A549 (cell line): ENCODE measurements around the gene CENPX. TPM values are rescaled to one million over a fixed set of nuclear protein-coding genes. Genes with fewer than 3 reads are reported as not detected.

Experiments used
- ATAC-seq, 2 experiments: fragments of 200-7000 bp in 1 of 2; fragments of >200 bp in 1 of 2; cut with Nextera tagmentation in 1 of 2; cut with Tn5 transposase in 1 of 2; 3 replicates each; pipeline versions ENCODE4 v1.8.0 to v1.9.1; 2018 to 2020; ENCODE audit warnings: mild to moderate bottlenecking in 1 of 2, moderate library complexity in 1 of 2
- CTCF ChIA-PET: fragments of 300-600 bp; sonication (Branson Sonifier 250); formaldehyde crosslinking; extraction: SDS; loops from one replicate; lab custom pipeline; 2021; ENCODE audit warnings: antibody characterized with exemption, inconsistent platforms; lab: Yijun Ruan, JAX
- POLR2A ChIA-PET: fragments of 350-600 bp; formaldehyde crosslinking; extraction: SDS; loops from one replicate; lab custom pipeline; 2021; ENCODE audit warnings: antibody characterized with exemption, inconsistent platforms; lab: Yijun Ruan, JAX
- DNase-seq, 2 experiments: peaks; one replicate each; pipeline versions ENCODE4 v3.0.0 to v3.0.0-alpha.2; 2011 to 2016; ENCODE audit warnings: low read depth in 1 of 2, low spot score in 1 of 2
- FAIRE-seq: peaks from 2 replicates; lab custom pipeline; 2011; peaks lifted over from hg19 to GRCh38; lab: Jason Lieb, UNC
- H3K27ac ChIP-seq, 2 experiments: fragments of >200 bp; sonication (Bioruptor Twin); formaldehyde crosslinking; 3 replicates each; pipeline ENCODE4 v1.5.1; 2016 to 2017
- H3K4me1 ChIP-seq: fragments of >200 bp; sonication (Bioruptor Twin); formaldehyde crosslinking; 3 replicates; pipeline ENCODE4 v1.6.1; 2016
- H3K4me2 ChIP-seq: fragments of >200 bp; sonication (Bioruptor Twin); formaldehyde crosslinking; 3 replicates; pipeline ENCODE4 v1.6.1; 2016
- H3K4me3 ChIP-seq: fragments of >200 bp; sonication (Bioruptor Twin); formaldehyde crosslinking; 3 replicates; pipeline ENCODE4 v1.5.1; 2016
- H3K9me3 ChIP-seq: fragments of >200 bp; sonication (Bioruptor Twin); formaldehyde crosslinking; 3 replicates; pipeline ENCODE4 v1.6.1; 2016
- ATOH8 ChIP-seq: fragments of 250-450 bp; sonication (Bioruptor Pico); IDR thresholded peaks from 2 replicates; pipeline ENCODE4 v1.5.0; 2020; ENCODE audit warnings: low read depth, mild to moderate bottlenecking, moderate library complexity
- CBX2 ChIP-seq: fragments of 200-600 bp; sonication (generic); IDR thresholded peaks from 2 replicates; pipeline ENCODE4 v1.6.1; 2016; ENCODE audit warnings: low read depth, mild to moderate bottlenecking, borderline replicate concordance
- CEBPB ChIP-seq, 2 experiments: fragments of >200 bp in 1 of 2; sonication (Bioruptor Twin) in 1 of 2; formaldehyde crosslinking in 1 of 2; IDR thresholded peaks; 2 replicates each; pipeline ENCODE4 v1.6.1; 2012 to 2016
- E2F6 ChIP-seq: IDR thresholded peaks from 2 replicates; pipeline ENCODE4 v1.6.1; 2012; ENCODE audit warnings: low read depth, borderline replicate concordance
- EHF ChIP-seq: fragments of 250-450 bp; sonication (Bioruptor Pico); IDR thresholded peaks from 2 replicates; pipeline ENCODE4 v1.5.0; 2020; ENCODE audit warnings: mild to moderate bottlenecking
- EHMT2 ChIP-seq: fragments of 200-600 bp; sonication (generic); IDR thresholded peaks from 2 replicates; pipeline ENCODE4 v1.6.1; 2016; ENCODE audit warnings: antibody characterized with exemption, low read depth, mild to moderate bottlenecking, moderate library complexity
- GATA3 ChIP-seq: IDR thresholded peaks from 2 replicates; pipeline ENCODE4 v1.6.1; 2012; ENCODE audit warnings: borderline replicate concordance
- HDAC2 ChIP-seq: fragments of 200-600 bp; sonication (generic); IDR thresholded peaks from 2 replicates; pipeline ENCODE4 v1.6.1; 2016
- HES2 ChIP-seq: fragments of >200 bp; sonication (Bioruptor Twin); formaldehyde crosslinking; IDR thresholded peaks from 2 replicates; pipeline ENCODE4 v1.6.1; 2016
- HEYL ChIP-seq: fragments of 250-450 bp; sonication (Bioruptor Pico); IDR thresholded peaks from 2 replicates; pipeline ENCODE4 v1.8.0; 2021; ENCODE audit warnings: mild to moderate bottlenecking, moderate library complexity
- HOXB13 ChIP-seq: fragments of 250-450 bp; sonication (Bioruptor Pico); IDR thresholded peaks from 2 replicates; pipeline ENCODE4 v1.5.0; 2020; ENCODE audit warnings: low read depth, mild to moderate bottlenecking, moderate library complexity
- JUN ChIP-seq, 2 experiments: fragments of >200 bp; sonication (Bioruptor Twin); formaldehyde crosslinking; IDR thresholded peaks; 2 replicates in 1 of 2; 3 replicates in 1 of 2; pipeline ENCODE4 v1.6.1; 2016 to 2017
- JUNB ChIP-seq: fragments of >200 bp; sonication (Bioruptor Twin); formaldehyde crosslinking; IDR thresholded peaks from 2 replicates; pipeline ENCODE4 v1.6.1; 2016
- MYC ChIP-seq: IDR thresholded peaks from 2 replicates; pipeline ENCODE4 v1.6.1; 2012; ENCODE audit warnings: mild to moderate bottlenecking, inconsistent platforms, low read length, improper control_type of control experiment, borderline replicate concordance
- NPAS2 ChIP-seq: fragments of 250-450 bp; sonication (Bioruptor Pico); IDR thresholded peaks from 2 replicates; pipeline ENCODE4 v1.8.0; 2022; ENCODE audit warnings: mild to moderate bottlenecking, moderate library complexity, borderline replicate concordance
- PHF8 ChIP-seq: fragments of 200-600 bp; sonication (generic); IDR thresholded peaks from 2 replicates; pipeline ENCODE4 v1.6.1; 2016; ENCODE audit warnings: low read depth, mild to moderate bottlenecking, antibody characterized with exemption, moderate library complexity, borderline replicate concordance
- POLR2A ChIP-seq: IDR thresholded peaks from 2 replicates; pipeline ENCODE4 v1.6.1; 2012; ENCODE audit warnings: mild to moderate bottlenecking, low read length
- RAD21 ChIP-seq, 2 experiments: fragments of >200 bp in 1 of 2; sonication (Bioruptor Twin) in 1 of 2; formaldehyde crosslinking in 1 of 2; IDR thresholded peaks in 1 of 2; conservative IDR thresholded peaks in 1 of 2; 2 replicates in 1 of 2; 3 replicates in 1 of 2; pipeline ENCODE4 v1.6.1; 2012 to 2018; ENCODE audit warnings: inconsistent platforms in 1 of 2
- RNF2 ChIP-seq: fragments of 200-600 bp; sonication (generic); IDR thresholded peaks from 2 replicates; pipeline ENCODE4 v1.6.1; 2016; ENCODE audit warnings: low read depth, mild to moderate bottlenecking, antibody characterized with exemption, moderate library complexity, borderline replicate concordance
- SMC3 ChIP-seq: fragments of >200 bp; sonication (Bioruptor Twin); formaldehyde crosslinking; IDR thresholded peaks from 3 replicates; pipeline ENCODE4 v1.6.1; 2018; ENCODE audit warnings: inconsistent platforms
- SREBF2 ChIP-seq: fragments of 450-650 bp; IDR thresholded peaks from 2 replicates; pipeline ENCODE4 v1.6.1; 2014; ENCODE audit warnings: mild to moderate bottlenecking, moderate library complexity
- ZSCAN20 ChIP-seq: fragments of 250-450 bp; sonication (Bioruptor Pico); IDR thresholded peaks from 2 replicates; pipeline ENCODE4 v1.8.0; 2022; ENCODE audit warnings: mild to moderate bottlenecking, moderate library complexity
- WGBS: methylation state at CpG from one replicate; pipeline ENCODE4 v1.1.6; 2017; ENCODE audit errors: missing lambda C conversion rate; 5-methylcytosine and 5-hydroxymethylcytosine counted together
- polyA plus RNA-seq, 4 experiments: library from polyadenylated mRNA; depleted of rRNA in 3 of 4; stranded (reverse); fragments of >200 nt; fragmentation: RNase III in 1 of 4; extraction: RNeasy Plus Mini Kit Qiagen cat#74134 plus additional on column Dnase treatment in 1 of 4; gene quantifications; 2 replicates in 3 of 4; 3 replicates in 1 of 4; pipeline ENCODE4 v1.2.3, GENCODE V29; 2011 to 2017
- TF ChIP-seq, protein P1 (sequence below): fragments of >200 bp; sonication (Bioruptor Twin); formaldehyde crosslinking; IDR thresholded peaks from 3 replicates; pipeline ENCODE4 v1.6.1; 2016
- TF ChIP-seq, protein P2 (sequence below): fragments of >200 bp; sonication (Bioruptor Twin); formaldehyde crosslinking; IDR thresholded peaks from 3 replicates; pipeline ENCODE4 v1.5.1; 2016

CENPX gene
- polyA plus RNA-seq, 2 of the 4 experiments (the other 2 are of a cell fraction): 80.5 to 222 TPM

DNA sequence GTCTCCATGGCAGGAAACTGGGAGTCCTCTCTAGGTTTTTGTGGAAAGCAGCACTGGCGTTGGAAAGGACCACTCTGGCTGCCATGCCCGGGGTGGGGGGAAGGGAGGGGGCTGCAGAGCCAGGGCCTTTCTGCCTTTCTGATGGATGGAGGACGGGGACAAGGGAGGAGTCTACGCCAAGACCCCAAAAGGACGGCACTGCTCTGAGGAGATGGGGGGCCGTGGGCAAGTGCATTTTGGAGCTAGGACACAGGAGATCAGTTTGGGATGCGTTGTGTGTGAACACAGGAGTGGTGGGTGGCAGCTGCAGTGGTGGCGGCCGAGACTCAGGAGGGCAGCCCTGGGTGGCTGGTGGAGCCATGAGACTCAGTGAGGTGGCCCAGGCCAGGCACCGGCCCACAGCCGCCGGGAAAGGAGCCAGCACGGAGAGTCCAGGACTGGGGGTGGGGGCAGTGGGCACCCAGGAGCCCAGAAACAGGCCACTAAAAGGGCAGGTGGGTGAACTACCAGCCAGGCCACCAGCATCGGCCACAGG, 2.0 kb downstream of the CENPX start:
- Histone ChIP-seq H3K4me1 (peaks cover 41% of the 10 kb centered on the region), H3K4me3 (no peak overlapping the region), H3K27ac (peak overlapping the region in 1 of 2 experiments; percentile 92; a peak in 2 of 6 replicates), H3K4me2 (peak overlapping the region; percentile 87), H3K9me3 (no peaks in the 10 kb centered on the region)
- ChIA-PET CTCF (interaction anchor here (0.8 to 33.2 kb wide), 40 partner anchors 9 to 289 kb away, joined by 3 to 794 read pairs (median 5); partner anchors contain the start of genes ASPSCR1, DCXR, MAFG and MYADML2), POLR2A (interaction anchor here (1.4 to 3.9 kb wide), 4 partner anchors 17 to 78 kb away, joined by 3 to 38 read pairs (median 6); partner anchors contain the start of genes ASPSCR1 and DCXR)
- no peak for FAIRE-seq
- DNase-seq: no peak
- TF ChIP-seq MYC: no peak
- TF ChIP-seq NPAS2 (CRISPR knock-in tag): no peak
- no peak for TF ChIP-seq E2F6
- TF ChIP-seq HEYL (CRISPR knock-in tag): no peak
- no peak for TF ChIP-seq SREBF2
- TF ChIP-seq ZSCAN20: no peak
- TF ChIP-seq HDAC2: no peak
- TF ChIP-seq ATOH8: no peak
- no peak for TF ChIP-seq RNF2
- WGBS: 85% methylated on average over 11 of the region's 14 CpGs
- no peak for ATAC-seq

DNA sequence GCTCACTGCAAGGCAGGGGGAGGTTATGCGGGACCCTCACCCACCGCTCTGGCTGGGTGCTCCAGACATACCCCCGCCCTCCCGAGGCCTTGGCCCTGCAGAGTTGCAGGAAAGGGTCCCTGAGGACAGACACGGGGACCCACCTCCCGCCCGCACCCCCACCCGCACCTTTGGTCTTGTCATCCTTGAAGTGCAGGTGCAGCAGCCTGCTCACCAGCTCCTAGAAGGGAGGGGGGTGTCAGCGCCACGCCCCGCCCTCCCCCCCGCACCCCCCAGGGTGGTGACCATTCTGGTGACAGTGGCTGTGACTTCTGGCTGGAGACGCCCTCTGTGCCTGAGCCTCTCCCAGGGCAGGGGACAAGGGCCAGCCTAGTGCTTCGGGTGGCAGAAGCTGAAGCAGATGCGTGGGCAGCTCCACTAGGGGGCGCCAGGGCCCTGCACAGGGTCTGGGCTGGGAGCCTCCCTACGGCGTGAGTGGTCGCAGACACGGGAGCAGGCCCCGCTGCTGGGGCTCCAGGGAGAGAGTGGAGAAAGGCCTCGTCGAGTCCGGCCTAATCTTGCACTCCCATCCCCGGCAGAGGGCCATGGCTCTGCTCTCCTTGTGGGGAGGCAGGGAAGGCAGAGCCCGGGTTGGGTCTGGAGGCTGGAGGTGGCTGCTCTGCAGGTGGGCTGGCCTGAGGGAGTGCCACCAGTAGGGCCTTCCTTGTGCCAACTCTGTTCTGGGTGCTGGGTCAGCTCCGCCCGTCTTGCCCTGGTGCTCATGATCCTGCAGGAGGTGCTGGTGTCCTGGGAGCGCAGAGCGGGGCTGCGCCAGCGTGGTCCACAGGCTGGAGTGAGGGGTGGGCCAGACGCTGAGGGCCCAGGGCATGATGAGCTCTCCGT, 2.7 kb downstream of the CENPX start:
- peak overlapping the region in 1 of 2 experiments; percentile 44; a peak in 1 of 6 replicates for H3K27ac ChIP-seq
- no peak for TF ChIP-seq CEBPB (IDR thresholded peaks at IDR 0.05)
- TF ChIP-seq JUNB: no peak
- TF ChIP-seq, protein P1, sequence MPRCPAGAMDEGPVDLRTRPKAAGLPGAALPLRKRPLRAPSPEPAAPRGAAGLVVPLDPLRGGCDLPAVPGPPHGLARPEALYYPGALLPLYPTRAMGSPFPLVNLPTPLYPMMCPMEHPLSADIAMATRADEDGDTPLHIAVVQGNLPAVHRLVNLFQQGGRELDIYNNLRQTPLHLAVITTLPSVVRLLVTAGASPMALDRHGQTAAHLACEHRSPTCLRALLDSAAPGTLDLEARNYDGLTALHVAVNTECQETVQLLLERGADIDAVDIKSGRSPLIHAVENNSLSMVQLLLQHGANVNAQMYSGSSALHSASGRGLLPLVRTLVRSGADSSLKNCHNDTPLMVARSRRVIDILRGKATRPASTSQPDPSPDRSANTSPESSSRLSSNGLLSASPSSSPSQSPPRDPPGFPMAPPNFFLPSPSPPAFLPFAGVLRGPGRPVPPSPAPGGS: no peak
- TF ChIP-seq RAD21 (conservative IDR thresholded peaks at IDR 0.05 in 1 of 2, IDR thresholded peaks at IDR 0.05 in 1 of 2): peak; percentile 44 to 46; a peak in 3 of 5 replicates
- peak; percentile 50 for TF ChIP-seq SMC3
- no peak for TF ChIP-seq HEYL (CRISPR knock-in tag)
- no peak for TF ChIP-seq RNF2
- no peak for TF ChIP-seq PHF8
- TF ChIP-seq JUN (IDR thresholded peaks at IDR 0.05): no peak
- TF ChIP-seq CBX2: no peak
- TF ChIP-seq HES2: no peak
- no peak for TF ChIP-seq EHMT2
- no peak for TF ChIP-seq POLR2A
- TF ChIP-seq, protein P2, sequence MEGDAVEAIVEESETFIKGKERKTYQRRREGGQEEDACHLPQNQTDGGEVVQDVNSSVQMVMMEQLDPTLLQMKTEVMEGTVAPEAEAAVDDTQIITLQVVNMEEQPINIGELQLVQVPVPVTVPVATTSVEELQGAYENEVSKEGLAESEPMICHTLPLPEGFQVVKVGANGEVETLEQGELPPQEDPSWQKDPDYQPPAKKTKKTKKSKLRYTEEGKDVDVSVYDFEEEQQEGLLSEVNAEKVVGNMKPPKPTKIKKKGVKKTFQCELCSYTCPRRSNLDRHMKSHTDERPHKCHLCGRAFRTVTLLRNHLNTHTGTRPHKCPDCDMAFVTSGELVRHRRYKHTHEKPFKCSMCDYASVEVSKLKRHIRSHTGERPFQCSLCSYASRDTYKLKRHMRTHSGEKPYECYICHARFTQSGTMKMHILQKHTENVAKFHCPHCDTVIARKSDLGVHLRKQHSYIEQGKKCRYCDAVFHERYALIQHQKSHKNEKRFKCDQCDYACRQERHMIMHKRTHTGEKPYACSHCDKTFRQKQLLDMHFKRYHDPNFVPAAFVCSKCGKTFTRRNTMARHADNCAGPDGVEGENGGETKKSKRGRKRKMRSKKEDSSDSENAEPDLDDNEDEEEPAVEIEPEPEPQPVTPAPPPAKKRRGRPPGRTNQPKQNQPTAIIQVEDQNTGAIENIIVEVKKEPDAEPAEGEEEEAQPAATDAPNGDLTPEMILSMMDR: peak; percentile 85
- no peak for TF ChIP-seq HOXB13 (CRISPR knock-in tag)
- TF ChIP-seq GATA3: 0 out of 2 replicates have a peak, but pooled peaks have one; percentile 11
- TF ChIP-seq EHF (CRISPR knock-in tag): no peak
- DNase-seq (peak; percentile 65 to 72), ATAC-seq (peak; percentile 5 to 21; a peak in 3 of 6 replicates), FAIRE-seq (no peak)
- H3K4me1 ChIP-seq: peaks cover 41% of the 10 kb centered on the region
- H3K4me3 ChIP-seq: no peak overlapping the region
- WGBS: 60% methylated on average over 24 of the region's 34 CpGs
- no peaks in the 10 kb centered on the region for H3K9me3 ChIP-seq
- CTCF ChIA-PET: interaction anchor here (0.5 to 33.2 kb wide), 41 partner anchors 10 to 327 kb away, joined by 3 to 794 read pairs (median 5); partner anchors contain the start of genes ASPSCR1, DCXR, MAFG and MYADML2
- H3K4me2 ChIP-seq: peak overlapping the region; percentile 9; the same call in 1 of the 3 replicates
- POLR2A ChIA-PET: interaction anchor here (0.7 to 3.9 kb wide), 5 partner anchors 18 to 79 kb away, joined by 3 to 38 read pairs (median 5); partner anchors contain the start of genes ASPSCR1 and DCXR
